ENCODE results near the gene SHANK3.
A peak's percentile ranks its signal among the peaks of the same experiment; 100 is the strongest.

SHANK3 gene

GRCh38 chr22:50696251-50696798 lies 23.7 kb downstream of the SHANK3 start:
- H3K27me3 ChIP-seq (ENCODE audit: low read depth, low read length): no peaks in the 10 kb centered on the region
- H3K4me3 ChIP-seq (ENCODE audit: low read depth in 1 of 2, low read length in 2 of 2): peak overlapping the region in 1 of 2 donors; percentile 60
- no peak overlapping the region for H3K27ac ChIP-seq (ENCODE audit: low read length)
- H3K9me3 ChIP-seq (ENCODE audit: control insufficient read depth in 1 of 2, low read length in 2 of 2): no peaks in the 10 kb centered on the region
- H3K36me3 ChIP-seq (ENCODE audit: control insufficient read depth in 1 of 2, insufficient read depth in 2 of 2, low read length in 2 of 2): no peaks in the 10 kb centered on the region
- peaks cover 0 to 15% of the 10 kb centered on the region in 2 donors for H3K4me1 ChIP-seq (ENCODE audit: control insufficient read depth in 1 of 2, insufficient read depth in 2 of 2, low read length in 2 of 2)

GRCh38 chr22:50696799-50697561 lies 24.4 kb downstream of the SHANK3 start:
- H3K4me1 ChIP-seq (ENCODE audit: control insufficient read depth in 1 of 2, insufficient read depth in 2 of 2, low read length in 2 of 2): peaks cover 0 to 15% of the 10 kb centered on the region in 2 donors
- H3K27me3 ChIP-seq (ENCODE audit: low read depth, low read length): no peaks in the 10 kb centered on the region
- peak overlapping the region in 1 of 2 donors; percentile 60 for H3K4me3 ChIP-seq (ENCODE audit: low read depth in 1 of 2, low read length in 2 of 2)
- H3K36me3 ChIP-seq (ENCODE audit: control insufficient read depth in 1 of 2, insufficient read depth in 2 of 2, low read length in 2 of 2): no peaks in the 10 kb centered on the region
- no peaks in the 10 kb centered on the region for H3K9me3 ChIP-seq (ENCODE audit: control insufficient read depth in 1 of 2, low read length in 2 of 2)
- H3K27ac ChIP-seq (ENCODE audit: low read length): no peak overlapping the region

- Histone ChIP-seq H3K4me3 (ENCODE audit: low read depth in 1 of 2, low read length in 2 of 2) (peak overlapping the region in 1 of 2 donors; percentile 51), H3K27me3 (ENCODE audit: low read depth, low read length) (no peaks in the 10 kb centered on the region), H3K4me1 (ENCODE audit: control insufficient read depth in 1 of 2, insufficient read depth in 2 of 2, low read length in 2 of 2) (peaks cover 0 to 15% of the 10 kb centered on the region in 2 donors), H3K27ac (ENCODE audit: low read length) (no peak overlapping the region), H3K36me3 (ENCODE audit: control insufficient read depth in 1 of 2, insufficient read depth in 2 of 2, low read length in 2 of 2) (no peaks in the 10 kb centered on the region), H3K9me3 (ENCODE audit: control insufficient read depth in 1 of 2, low read length in 2 of 2) (no peaks in the 10 kb centered on the region)
Observed at GRCh38 chr22:50697667-50698506, 25.3 kb downstream of the SHANK3 start.

- Histone ChIP-seq H3K36me3 (ENCODE audit: control insufficient read depth in 1 of 2, insufficient read depth in 2 of 2, low read length in 2 of 2) (no peaks in the 10 kb centered on the region), H3K9me3 (ENCODE audit: control insufficient read depth in 1 of 2, low read length in 2 of 2) (no peaks in the 10 kb centered on the region), H3K27ac (ENCODE audit: low read length) (no peak overlapping the region), H3K4me1 (ENCODE audit: control insufficient read depth in 1 of 2, insufficient read depth in 2 of 2, low read length in 2 of 2) (peaks cover 0 to 15% of the 10 kb centered on the region in 2 donors), H3K27me3 (ENCODE audit: low read depth, low read length) (no peaks in the 10 kb centered on the region), H3K4me3 (ENCODE audit: low read depth in 1 of 2, low read length in 2 of 2) (no peak overlapping the region)
Observed at GRCh38 chr22:50698546-50698945, 25.9 kb downstream of the SHANK3 start.

- Histone ChIP-seq H3K36me3 (ENCODE audit: control insufficient read depth in 1 of 2, insufficient read depth in 2 of 2, low read length in 2 of 2) (peaks cover 0 to 4% of the 10 kb centered on the region in 2 donors), H3K4me1 (ENCODE audit: control insufficient read depth in 1 of 2, insufficient read depth in 2 of 2, low read length in 2 of 2) (peaks cover 0 to 15% of the 10 kb centered on the region in 2 donors), H3K27me3 (ENCODE audit: low read depth, low read length) (no peaks in the 10 kb centered on the region), H3K9me3 (ENCODE audit: control insufficient read depth in 1 of 2, low read length in 2 of 2) (no peaks in the 10 kb centered on the region), H3K27ac (ENCODE audit: low read length) (no peak overlapping the region), H3K4me3 (ENCODE audit: low read depth in 1 of 2, low read length in 2 of 2) (no peak overlapping the region)
Observed at GRCh38 chr22:50699001-50699755, 26.6 kb downstream of the SHANK3 start.

- Histone ChIP-seq H3K4me1 (ENCODE audit: control insufficient read depth in 1 of 2, insufficient read depth in 2 of 2, low read length in 2 of 2) (peaks cover 0 to 12% of the 10 kb centered on the region in 2 donors), H3K27ac (ENCODE audit: low read length) (no peak overlapping the region), H3K27me3 (ENCODE audit: low read depth, low read length) (no peaks in the 10 kb centered on the region), H3K36me3 (ENCODE audit: control insufficient read depth in 1 of 2, insufficient read depth in 2 of 2, low read length in 2 of 2) (peaks cover 0 to 9% of the 10 kb centered on the region in 2 donors), H3K4me3 (ENCODE audit: low read depth in 1 of 2, low read length in 2 of 2) (no peak overlapping the region), H3K9me3 (ENCODE audit: control insufficient read depth in 1 of 2, low read length in 2 of 2) (no peaks in the 10 kb centered on the region)
Observed at GRCh38 chr22:50699756-50700386, 27.2 kb downstream of the SHANK3 start.

GRCh38 chr22:50700387-50701075 lies 27.9 kb downstream of the SHANK3 start:
- H3K27ac ChIP-seq (ENCODE audit: low read length): no peak overlapping the region
- H3K4me1 ChIP-seq (ENCODE audit: control insufficient read depth in 1 of 2, insufficient read depth in 2 of 2, low read length in 2 of 2): peaks cover 0 to 15% of the 10 kb centered on the region in 2 donors
- no peaks in the 10 kb centered on the region for H3K9me3 ChIP-seq (ENCODE audit: control insufficient read depth in 1 of 2, low read length in 2 of 2)
- no peak overlapping the region for H3K4me3 ChIP-seq (ENCODE audit: low read depth in 1 of 2, low read length in 2 of 2)
- H3K27me3 ChIP-seq (ENCODE audit: low read depth, low read length): no peaks in the 10 kb centered on the region
- peaks cover 0 to 9% of the 10 kb centered on the region in 2 donors for H3K36me3 ChIP-seq (ENCODE audit: control insufficient read depth in 1 of 2, insufficient read depth in 2 of 2, low read length in 2 of 2)

- Histone ChIP-seq H3K9me3 (ENCODE audit: control insufficient read depth in 1 of 2, low read length in 2 of 2) (no peaks in the 10 kb centered on the region), H3K4me1 (ENCODE audit: control insufficient read depth in 1 of 2, insufficient read depth in 2 of 2, low read length in 2 of 2) (peaks cover 0 to 16% of the 10 kb centered on the region in 2 donors), H3K4me3 (ENCODE audit: low read depth in 1 of 2, low read length in 2 of 2) (no peak overlapping the region), H3K36me3 (ENCODE audit: control insufficient read depth in 1 of 2, insufficient read depth in 2 of 2, low read length in 2 of 2) (peaks cover 0 to 9% of the 10 kb centered on the region in 2 donors), H3K27me3 (ENCODE audit: low read depth, low read length) (no peaks in the 10 kb centered on the region), H3K27ac (ENCODE audit: low read length) (no peak overlapping the region)
Observed at GRCh38 chr22:50701076-50701419, 28.4 kb downstream of the SHANK3 start.

GRCh38 chr22:50701428-50702154 lies 29.0 kb downstream of the SHANK3 start:
- H3K4me3 ChIP-seq (ENCODE audit: low read depth in 1 of 2, low read length in 2 of 2): no peak overlapping the region
- H3K4me1 ChIP-seq (ENCODE audit: control insufficient read depth in 1 of 2, insufficient read depth in 2 of 2, low read length in 2 of 2): peaks cover 0 to 16% of the 10 kb centered on the region in 2 donors
- H3K36me3 ChIP-seq (ENCODE audit: control insufficient read depth in 1 of 2, insufficient read depth in 2 of 2, low read length in 2 of 2): peaks cover 0 to 9% of the 10 kb centered on the region in 2 donors
- no peaks in the 10 kb centered on the region for H3K9me3 ChIP-seq (ENCODE audit: control insufficient read depth in 1 of 2, low read length in 2 of 2)
- H3K27me3 ChIP-seq (ENCODE audit: low read depth, low read length): no peaks in the 10 kb centered on the region
- no peak overlapping the region for H3K27ac ChIP-seq (ENCODE audit: low read length)

- no peak overlapping the region for H3K27ac ChIP-seq (ENCODE audit: low read length)
- H3K36me3 ChIP-seq (ENCODE audit: control insufficient read depth in 1 of 2, insufficient read depth in 2 of 2, low read length in 2 of 2): peaks cover 0 to 9% of the 10 kb centered on the region in 2 donors
- H3K4me1 ChIP-seq (ENCODE audit: control insufficient read depth in 1 of 2, insufficient read depth in 2 of 2, low read length in 2 of 2): peaks cover 0 to 13% of the 10 kb centered on the region in 2 donors
- no peaks in the 10 kb centered on the region for H3K27me3 ChIP-seq (ENCODE audit: low read depth, low read length)
- H3K4me3 ChIP-seq (ENCODE audit: low read depth in 1 of 2, low read length in 2 of 2): no peak overlapping the region
- H3K9me3 ChIP-seq (ENCODE audit: control insufficient read depth in 1 of 2, low read length in 2 of 2): no peaks in the 10 kb centered on the region
Observed at GRCh38 chr22:50702261-50702671, 29.6 kb downstream of the SHANK3 start.
